Gastroesophageal sphincter (tissue), 4 donors: ENCODE measurements around the gene EPHB1. TPM values are rescaled to one million over a fixed set of nuclear protein-coding genes. Genes with fewer than 3 reads are reported as not detected.

ENCODE experiments used
- ATAC-seq: fragments of 150-250 bp; one replicate; pipeline ENCODE4 v1.9.1; 2016; ENCODE audit warnings: mild to moderate bottlenecking, moderate library complexity
- H3K27ac ChIP-seq, 4 donors: fragments of 200-600 bp; sonication (generic) in 3 of 4; 1 replicate in 3 of 4; 2 replicates in 1 of 4; pipeline ENCODE4 v1.5.1; 2016 to 2019
- H3K27me3 ChIP-seq: fragments of 200-600 bp; sonication (generic); one replicate; pipeline ENCODE4 v1.5.1; 2019
- H3K36me3 ChIP-seq, 2 donors: fragments of 200-600 bp; sonication (generic); one replicate each; pipeline ENCODE4 v1.5.1; 2019; ENCODE audit warnings: control low read depth in 1 of 2
- H3K4me1 ChIP-seq, 3 donors: fragments of 200-600 bp; sonication (generic); 1 replicate in 2 of 3; 2 replicates in 1 of 3; pipeline ENCODE4 v1.5.1; 2016 to 2019; ENCODE audit warnings: control low read depth in 2 of 3
- H3K4me3 ChIP-seq, 2 donors: fragments of 200-600 bp; sonication (generic); one replicate each; pipeline ENCODE4 v1.5.1; 2019; ENCODE audit warnings: mild to moderate bottlenecking in 1 of 2, moderate library complexity in 1 of 2
- H3K9me3 ChIP-seq, 3 donors: fragments of 200-600 bp; sonication (generic); one replicate each; pipeline ENCODE4 v1.5.1; 2017 to 2019; ENCODE audit warnings: control low read depth in 2 of 3
- EP300 ChIP-seq: sonication (generic); formaldehyde crosslinking; IDR thresholded peaks from one replicate; pipeline ENCODE4 v1.6.1; 2017; ENCODE audit warnings: antibody characterized with exemption, mild to moderate bottlenecking
- POLR2A ChIP-seq, 2 donors: fragments of 450-650 bp; IDR thresholded peaks; one replicate each; pipeline ENCODE4 v1.6.1; 2017; ENCODE audit warnings: antibody characterized with exemption in 2 of 2, mild to moderate bottlenecking in 2 of 2, moderate library complexity in 1 of 2
- POLR2AphosphoS5 ChIP-seq: sonication (generic); formaldehyde crosslinking; IDR thresholded peaks from one replicate; pipeline ENCODE4 v1.6.1; 2017; ENCODE audit warnings: antibody characterized with exemption
- WGBS, 2 donors: methylation state at CpG; one replicate each; pipeline ENCODE4 v1.1.5; 2018; ENCODE audit warnings: low coverage in 1 of 2; 5-methylcytosine and 5-hydroxymethylcytosine counted together
- total RNA-seq, 4 donors: library from RNA; depleted of rRNA; stranded (reverse); fragments of >200 nt; gene quantifications; one replicate each; pipeline ENCODE4 v1.1.0, GENCODE V29; 2016
- TF ChIP-seq, protein P1 (sequence below), 4 experiments: fragments of 200-600 bp in 2 of 4; fragments of 450-650 bp in 2 of 4; sonication (generic) in 1 of 4; IDR thresholded peaks; one replicate each; pipeline ENCODE4 v1.5.1; 2017 to 2019; ENCODE audit warnings: antibody characterized with exemption in 4 of 4, mild to moderate bottlenecking in 2 of 4, moderate library complexity in 2 of 4

EPHB1 gene
- total RNA-seq, 4 donors from 2014 or later: 0.81 to 5.7 (median 2.5) TPM; not detected in 1

DNA sequence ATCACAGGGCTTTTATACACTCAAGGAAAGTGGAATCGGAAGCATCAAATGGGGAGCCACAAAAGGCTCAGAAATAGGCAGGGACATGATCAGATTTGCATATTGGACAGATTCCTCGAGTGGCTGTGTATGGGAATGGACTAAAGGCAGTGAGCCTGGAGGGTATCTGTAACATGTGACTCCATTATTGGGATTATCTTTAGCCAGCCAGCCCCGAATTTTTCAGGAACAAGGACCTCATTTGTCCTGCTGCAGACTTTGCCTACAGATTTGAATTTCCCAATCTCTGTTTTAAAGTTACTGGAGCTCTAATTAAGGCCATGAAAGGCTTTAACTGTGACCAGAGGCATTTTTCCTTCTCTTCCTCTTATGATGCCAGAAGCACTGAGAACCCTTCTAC is 26.9 kb upstream of the EPHB1 start:
- WGBS, 2 donors: 50 to 100% methylated on average over 1 to 3 of the region's 3 CpGs
- no peak for ATAC-seq
- no peak overlapping the region for H3K27ac ChIP-seq

DNA sequence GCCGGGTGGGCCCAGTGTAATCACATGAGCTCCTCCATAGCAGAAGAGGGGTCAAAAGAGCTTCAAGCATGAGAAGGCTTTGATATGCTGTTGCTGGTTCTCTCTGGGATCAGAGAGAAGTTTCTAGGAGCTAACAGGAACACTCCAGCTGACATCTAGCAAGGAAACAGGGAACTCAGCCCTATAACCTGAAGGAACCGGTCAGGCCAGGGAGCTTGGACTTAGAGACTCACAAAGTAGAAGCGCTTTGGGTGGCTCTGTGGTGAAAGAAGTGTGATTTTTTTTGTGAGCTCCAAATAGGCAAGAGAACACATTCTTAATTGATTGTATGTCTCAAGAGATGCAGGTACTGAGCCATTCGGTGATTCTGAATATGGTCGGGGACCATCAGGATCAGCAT is 26.2 kb upstream of the EPHB1 start:
- no peak for ATAC-seq
- TF ChIP-seq, protein P1, sequence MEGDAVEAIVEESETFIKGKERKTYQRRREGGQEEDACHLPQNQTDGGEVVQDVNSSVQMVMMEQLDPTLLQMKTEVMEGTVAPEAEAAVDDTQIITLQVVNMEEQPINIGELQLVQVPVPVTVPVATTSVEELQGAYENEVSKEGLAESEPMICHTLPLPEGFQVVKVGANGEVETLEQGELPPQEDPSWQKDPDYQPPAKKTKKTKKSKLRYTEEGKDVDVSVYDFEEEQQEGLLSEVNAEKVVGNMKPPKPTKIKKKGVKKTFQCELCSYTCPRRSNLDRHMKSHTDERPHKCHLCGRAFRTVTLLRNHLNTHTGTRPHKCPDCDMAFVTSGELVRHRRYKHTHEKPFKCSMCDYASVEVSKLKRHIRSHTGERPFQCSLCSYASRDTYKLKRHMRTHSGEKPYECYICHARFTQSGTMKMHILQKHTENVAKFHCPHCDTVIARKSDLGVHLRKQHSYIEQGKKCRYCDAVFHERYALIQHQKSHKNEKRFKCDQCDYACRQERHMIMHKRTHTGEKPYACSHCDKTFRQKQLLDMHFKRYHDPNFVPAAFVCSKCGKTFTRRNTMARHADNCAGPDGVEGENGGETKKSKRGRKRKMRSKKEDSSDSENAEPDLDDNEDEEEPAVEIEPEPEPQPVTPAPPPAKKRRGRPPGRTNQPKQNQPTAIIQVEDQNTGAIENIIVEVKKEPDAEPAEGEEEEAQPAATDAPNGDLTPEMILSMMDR (IDR thresholded peaks at IDR 0.05): no peak
- no peak for TF ChIP-seq POLR2A (IDR thresholded peaks at IDR 0.05)
- no peak for TF ChIP-seq POLR2AphosphoS5
- TF ChIP-seq EP300: no peak
- WGBS, 2 donors: 93 to 94% methylated on average over 3 to 4 of the region's 5 CpGs
- Histone ChIP-seq H3K27me3 (no peaks in the 10 kb centered on the region), H3K9me3 (no peaks in the 10 kb centered on the region), H3K4me3 (no peak overlapping the region), H3K36me3 (no peaks in the 10 kb centered on the region), H3K4me1 (no peaks in the 10 kb centered on the region), H3K27ac (no peak overlapping the region)

More for the DNA sequence above, 26.9 kb upstream of the EPHB1 start:
- no peak overlapping the region for H3K4me3 ChIP-seq
- no peaks in the 10 kb centered on the region for H3K9me3 ChIP-seq
- no peaks in the 10 kb centered on the region for H3K36me3 ChIP-seq
- H3K27me3 ChIP-seq: no peaks in the 10 kb centered on the region
- H3K4me1 ChIP-seq: no peaks in the 10 kb centered on the region
- no peak for TF ChIP-seq POLR2AphosphoS5
- TF ChIP-seq, protein P1 (IDR thresholded peaks at IDR 0.05): no peak
- TF ChIP-seq EP300: no peak
- TF ChIP-seq POLR2A (IDR thresholded peaks at IDR 0.05): no peak

GRCh38 chr3:134769287-134769868 is 25.7 kb upstream of the EPHB1 start:
- ATAC-seq: no peak
- 83 to 92% methylated on average over 1 to 2 of the region's 2 CpGs for WGBS, 2 donors
- H3K4me1 ChIP-seq: no peaks in the 10 kb centered on the region
- H3K4me3 ChIP-seq: no peak overlapping the region
- TF ChIP-seq POLR2AphosphoS5: no peak
- no peak for TF ChIP-seq EP300
- TF ChIP-seq, protein P1 (IDR thresholded peaks at IDR 0.05): no peak
- TF ChIP-seq POLR2A (IDR thresholded peaks at IDR 0.05): no peak
- no peaks in the 10 kb centered on the region for H3K9me3 ChIP-seq
- H3K27me3 ChIP-seq: no peaks in the 10 kb centered on the region
- H3K27ac ChIP-seq: no peak overlapping the region
- H3K36me3 ChIP-seq: no peaks in the 10 kb centered on the region

DNA sequence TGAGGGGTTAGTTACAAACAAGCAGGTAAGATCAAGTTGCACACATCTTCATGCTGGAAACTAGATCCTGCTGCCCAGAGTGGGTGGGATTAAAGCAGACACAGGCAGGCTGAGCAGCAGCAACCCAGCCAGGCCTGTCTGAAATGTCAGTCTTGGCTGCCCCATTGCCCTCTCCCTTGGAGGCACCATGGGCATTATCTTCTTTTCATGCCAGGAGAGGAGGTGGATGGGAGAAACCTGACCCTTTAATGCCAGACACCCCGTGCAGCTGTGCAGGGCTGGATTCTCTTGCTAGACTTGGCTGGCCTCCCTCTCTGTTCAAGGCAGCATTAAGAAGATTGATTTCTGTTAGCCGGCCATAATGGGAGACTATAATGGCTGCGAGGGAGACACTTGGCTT is 23.0 kb upstream of the EPHB1 start:
- no peaks in the 10 kb centered on the region for H3K4me1 ChIP-seq
- no peaks in the 10 kb centered on the region for H3K36me3 ChIP-seq
- no peak overlapping the region for H3K4me3 ChIP-seq

DNA sequence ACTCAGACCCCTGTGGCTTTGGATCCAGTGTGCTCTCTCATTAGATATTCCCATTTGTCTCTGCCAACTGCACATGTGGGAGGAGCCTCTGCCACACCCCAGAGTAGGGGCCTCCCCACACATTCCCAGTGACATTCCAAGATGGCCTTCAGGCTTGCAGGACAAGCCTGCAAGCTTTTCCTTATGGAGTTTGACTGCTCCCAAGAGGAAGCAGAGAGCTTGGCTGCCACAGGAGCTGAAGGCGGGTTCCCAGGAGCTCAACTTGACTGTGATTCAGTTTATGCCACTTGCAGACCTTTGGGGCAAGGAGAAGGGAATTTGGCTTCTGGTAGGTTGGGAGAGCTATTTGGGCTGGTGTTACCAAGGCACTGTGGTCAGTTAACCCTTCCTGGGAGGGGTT is 22.5 kb upstream of the EPHB1 start:
- Histone ChIP-seq H3K36me3 (no peaks in the 10 kb centered on the region), H3K9me3 (no peaks in the 10 kb centered on the region), H3K27me3 (no peaks in the 10 kb centered on the region), H3K4me1 (no peaks in the 10 kb centered on the region), H3K27ac (no peak overlapping the region), H3K4me3 (no peak overlapping the region)
- TF ChIP-seq, protein P1 (IDR thresholded peaks at IDR 0.05): no peak
- TF ChIP-seq POLR2AphosphoS5: no peak
- TF ChIP-seq POLR2A (IDR thresholded peaks at IDR 0.05): no peak
- TF ChIP-seq EP300: no peak
- no CpG with 5 or more reads among the region's 1 CpG for WGBS, 2 donors
- no peak for ATAC-seq

More for the DNA sequence above, 23.0 kb upstream of the EPHB1 start:
- ATAC-seq: no peak
- WGBS, 2 donors: 54 to 58% methylated on average over 2 to 3 of the region's 3 CpGs
- no peak for TF ChIP-seq POLR2AphosphoS5
- TF ChIP-seq, protein P1 (IDR thresholded peaks at IDR 0.05): no peak
- no peak for TF ChIP-seq POLR2A (IDR thresholded peaks at IDR 0.05)
- TF ChIP-seq EP300: no peak
- H3K9me3 ChIP-seq: no peaks in the 10 kb centered on the region
- no peak overlapping the region for H3K27ac ChIP-seq
- no peaks in the 10 kb centered on the region for H3K27me3 ChIP-seq
